HG03097 (cell line): ENCODE results near the gene ZNF230.
A peak's percentile ranks its signal among the peaks of the same experiment; 100 is the strongest.

Experiments used
- ATAC-seq: cut with Tn5 transposase; IDR thresholded peaks from one replicate; pipeline ENCODE4 v1.9.1; 2021; ENCODE audit not compliant: unreplicated experiment, low FRiP score

Gene ZNF230

GRCh38 chr19:44032001-44032610 is 29.3 kb downstream of the ZNF230 start:
- no peak for ATAC-seq

GRCh38 chr19:44042147-44042546 is 39.4 kb downstream of the ZNF230 start:
- ATAC-seq = no peak

GRCh38 chr19:44050740-44051649 is 48.2 kb downstream of the ZNF230 start:
- ATAC-seq = no peak

- peak; percentile 91 for ATAC-seq
Measured at GRCh38 chr19:44051650-44052402, 49.1 kb downstream of the ZNF230 start, which contains the start of gene ZNF223. TSS of gene ZNF223 (plus strand) at chr19:44052036. CDS start at chr19:44055177, 3,141 bp downstream.

GRCh38 chr19:44055870-44056269 is 53.1 kb downstream of the ZNF230 start:
- no peak for ATAC-seq

- ATAC-seq = no peak
Measured at GRCh38 chr19:44059229-44059628, 56.5 kb downstream of the ZNF230 start.

- ATAC-seq = no peak
Measured at GRCh38 chr19:44061038-44061437, 58.3 kb downstream of the ZNF230 start.
